Middle frontal gyrus (tissue), 1 donor: ENCODE data around the gene UVRAG.
"Not testable (repeated sequence)": the region's sequence is repeated elsewhere in the genome, so short reads cannot be mapped to it uniquely, and the experiment has no call there.

Experiments used
- DNase-seq: peaks from one replicate; pipeline ENCODE4 v3.0.0-alpha.2; 2015; ENCODE audit warnings: low spot score; ENCODE audit errors: extremely low spot score

Gene UVRAG

GRCh38 chr11:75913984-75914383 is 99.0 kb downstream of the UVRAG start:
- no peak for DNase-seq

DNA sequence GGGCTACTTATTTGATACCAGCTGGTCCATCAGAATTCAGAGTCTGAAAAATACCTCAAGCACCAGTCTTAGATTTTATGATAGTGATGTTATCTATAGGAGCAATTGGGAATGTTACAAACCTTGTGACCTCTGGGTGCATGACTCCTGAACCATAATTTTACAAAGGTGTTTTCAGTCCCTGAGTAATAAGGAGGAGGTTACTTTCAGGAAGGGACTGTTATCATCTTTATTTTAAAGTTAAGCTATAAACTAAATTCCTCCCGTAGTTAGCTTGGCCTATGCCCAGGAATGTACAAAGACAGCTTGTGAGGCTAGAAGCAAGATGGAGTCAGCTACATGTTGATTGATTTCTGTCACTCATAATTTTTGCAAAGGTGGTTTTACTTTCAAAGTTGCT is 101.9 kb downstream of the UVRAG start:
- DNase-seq, result no peak

DNA sequence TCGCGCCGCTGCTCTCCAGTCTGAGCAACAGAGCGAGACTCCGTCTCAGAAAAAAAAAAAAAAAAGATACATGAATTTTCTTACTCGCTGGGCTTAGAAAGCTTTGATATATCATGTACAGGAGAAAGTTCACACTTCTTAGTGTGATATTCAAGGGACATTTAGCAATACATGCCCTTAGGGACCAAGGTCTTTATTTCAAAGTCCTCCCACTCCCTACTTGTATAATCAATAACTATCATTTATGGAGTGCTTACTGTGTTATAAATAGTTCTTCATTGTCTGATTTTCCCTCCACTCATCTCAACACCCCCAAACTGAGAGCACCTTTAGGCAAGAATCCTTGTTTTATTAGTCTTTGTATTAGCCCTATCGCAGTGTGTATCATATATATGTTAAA is 103.3 kb downstream of the UVRAG start:
- DNase-seq, result no peak

- no peak for DNase-seq
These were observed 104.5 kb downstream of the UVRAG start for GRCh38 chr11:75919525-75919924.

- no peak for DNase-seq
These were observed 105.8 kb downstream of the UVRAG start for GRCh38 chr11:75920848-75921247.

DNA sequence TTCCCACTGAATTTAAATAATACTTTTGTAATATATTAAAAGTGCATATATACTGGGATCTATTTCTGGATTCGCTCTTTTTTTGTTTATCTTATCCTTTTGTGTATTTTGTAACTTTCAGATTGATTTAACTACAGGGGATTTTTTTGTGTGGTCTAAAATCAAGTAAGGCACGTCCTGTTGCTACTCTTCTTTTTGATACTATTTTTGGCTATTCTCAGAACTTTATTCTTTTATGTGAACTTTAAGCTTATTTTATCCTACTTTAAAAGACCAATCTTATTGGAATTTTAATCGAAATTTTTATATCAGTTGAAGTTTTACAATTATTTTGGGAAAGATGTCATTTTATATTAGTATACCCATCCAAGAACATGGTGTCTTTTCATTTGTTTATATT is 106.8 kb downstream of the UVRAG start:
- DNase-seq, result no peak

- no peak for DNase-seq
These were observed 110.2 kb downstream of the UVRAG start for GRCh38 chr11:75924966-75925784.

DNA sequence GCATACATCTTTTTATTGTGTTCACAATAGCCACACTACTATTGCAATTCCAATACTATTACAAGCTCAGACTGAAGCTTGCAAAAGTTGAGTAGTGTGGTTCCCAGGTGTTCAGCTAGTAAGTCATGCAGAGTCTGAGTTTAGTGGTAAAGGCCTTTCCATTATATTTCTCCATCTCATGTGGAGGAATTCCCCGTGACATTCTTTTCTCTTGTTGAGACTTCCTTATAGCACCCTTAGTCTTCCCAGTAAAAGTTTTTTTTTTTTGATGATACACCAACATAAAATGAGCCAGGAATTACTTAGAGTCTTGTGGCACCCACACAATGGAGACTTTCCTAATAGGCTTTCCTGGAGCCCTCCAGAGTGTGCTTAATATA is 110.8 kb downstream of the UVRAG start:
- DNase-seq, result no peak

GRCh38 chr11:75929706-75930105 is 114.7 kb downstream of the UVRAG start:
- DNase-seq, result no peak

GRCh38 chr11:75930534-75930933 is 115.5 kb downstream of the UVRAG start:
- no peak for DNase-seq

DNA sequence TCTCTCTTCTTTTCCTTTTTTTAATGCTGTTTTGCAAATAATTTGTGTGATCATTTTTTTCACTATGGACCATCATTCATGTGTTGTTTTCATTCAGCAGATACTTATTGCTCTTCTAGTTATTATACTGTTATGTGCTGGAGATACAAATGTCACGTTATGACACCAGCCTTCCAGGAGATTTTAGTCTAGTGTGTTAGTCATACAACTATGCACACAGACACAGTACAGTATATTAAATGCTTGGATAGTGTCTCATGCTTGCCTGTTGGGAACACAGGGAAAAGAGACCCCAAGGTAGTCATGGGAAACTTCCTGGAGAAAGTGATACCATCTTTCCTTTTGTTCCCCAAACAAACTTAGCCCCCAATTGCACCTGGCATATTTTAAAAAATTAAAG is 116.1 kb downstream of the UVRAG start:
- no peak for DNase-seq

GRCh38 chr11:75933736-75934135 is 118.7 kb downstream of the UVRAG start:
- DNase-seq, result not testable (repeated sequence)

DNA sequence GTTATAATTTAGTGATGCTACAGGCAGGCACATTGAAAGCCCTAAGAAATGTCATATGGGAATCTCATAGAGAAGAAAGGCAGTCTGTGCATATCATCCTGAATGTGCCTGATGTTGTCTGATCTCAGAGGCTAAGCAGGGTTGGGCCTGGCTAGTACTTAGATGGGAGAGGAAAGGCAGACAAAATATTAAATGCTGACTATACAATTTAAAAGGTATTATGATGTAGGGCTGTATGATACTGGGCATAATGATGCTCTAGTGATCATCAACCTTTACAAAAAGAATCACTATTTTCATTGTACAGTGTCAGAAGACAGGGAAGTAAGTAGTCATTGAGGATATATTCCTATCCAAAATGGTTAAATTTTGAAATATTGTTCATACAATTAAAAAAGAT is 119.8 kb downstream of the UVRAG start:
- DNase-seq, result no peak

DNA sequence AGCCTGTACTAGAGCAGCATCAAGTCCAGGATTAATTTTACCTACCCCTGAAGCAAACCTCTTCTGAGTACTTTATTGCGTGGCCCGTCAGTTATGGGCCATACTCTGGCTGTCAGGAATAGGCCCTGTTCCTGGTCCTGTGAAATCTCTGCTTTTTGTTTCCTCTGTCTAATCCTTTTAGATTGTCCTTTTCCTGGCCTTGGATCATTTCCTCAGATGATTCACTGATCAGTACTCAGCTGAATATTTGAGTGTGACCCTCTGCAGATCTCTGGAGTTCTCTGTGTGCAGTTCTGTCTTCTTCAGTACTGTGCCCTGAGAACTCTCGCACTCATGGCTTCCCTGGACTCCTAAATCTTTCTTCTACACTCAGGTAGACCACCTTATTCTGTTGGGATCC is 123.5 kb downstream of the UVRAG start:
- no peak for DNase-seq

DNA sequence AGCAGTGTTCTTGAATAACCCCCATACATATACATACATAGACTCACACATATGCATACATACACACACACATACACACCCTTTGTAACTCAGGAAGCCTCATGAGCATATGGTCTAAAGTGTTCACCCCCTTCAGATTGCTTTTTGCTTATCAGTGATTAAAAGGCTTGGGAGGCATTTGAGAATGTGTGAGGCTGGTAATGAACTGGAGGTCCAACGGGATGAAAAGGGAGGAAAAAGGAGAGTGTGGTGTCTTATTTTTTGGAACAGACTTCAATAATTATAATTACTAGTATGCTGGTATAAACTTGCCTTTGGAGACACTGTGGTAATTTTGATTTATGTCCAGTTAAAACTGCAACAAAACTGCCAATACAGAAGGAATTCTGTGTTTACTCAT is 124.5 kb downstream of the UVRAG start:
- no peak for DNase-seq

- no peak for DNase-seq
These were observed 125.0 kb downstream of the UVRAG start for GRCh38 chr11:75939992-75940391.

DNA sequence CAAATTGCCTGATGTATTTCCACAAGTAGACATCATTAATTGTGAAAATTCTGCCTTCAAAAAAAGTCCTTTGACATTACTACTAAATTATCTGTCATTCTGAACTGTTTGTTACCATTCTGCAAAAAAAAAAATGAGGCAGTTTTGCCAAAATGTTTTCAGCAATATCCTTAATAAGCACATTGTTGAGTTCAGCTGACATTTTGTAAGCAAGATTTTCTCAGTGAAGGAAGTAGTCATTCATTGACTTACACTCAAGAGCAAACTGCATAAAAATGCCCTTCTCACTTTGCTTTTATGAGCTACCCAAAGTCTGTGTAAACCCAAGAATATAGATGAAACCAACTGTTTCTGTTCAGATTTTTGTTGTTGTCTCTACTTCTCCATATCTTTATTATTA is 125.9 kb downstream of the UVRAG start:
- no peak for DNase-seq

GRCh38 chr11:75944515-75944914 is 129.5 kb downstream of the UVRAG start:
- no peak for DNase-seq

DNA sequence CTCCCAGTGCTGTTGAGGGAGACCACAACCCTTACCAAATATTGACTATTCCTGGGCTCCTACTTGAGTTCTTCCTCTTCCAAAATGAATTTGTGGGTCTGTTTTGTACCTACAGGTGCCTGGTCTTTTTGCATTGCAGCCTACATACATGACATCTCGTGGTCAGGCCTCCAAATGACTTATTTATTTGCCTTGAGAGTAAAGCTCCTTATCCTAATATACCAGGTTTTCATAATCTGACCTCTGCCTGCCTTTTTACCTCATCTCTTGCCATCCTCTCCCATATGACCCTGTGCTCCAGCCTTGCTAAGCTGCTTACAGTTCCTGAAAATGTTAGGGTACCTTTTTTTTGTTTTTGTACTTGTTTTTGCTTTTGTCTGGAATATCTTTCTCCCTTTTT is 130.4 kb downstream of the UVRAG start:
- DNase-seq, result no peak

DNA sequence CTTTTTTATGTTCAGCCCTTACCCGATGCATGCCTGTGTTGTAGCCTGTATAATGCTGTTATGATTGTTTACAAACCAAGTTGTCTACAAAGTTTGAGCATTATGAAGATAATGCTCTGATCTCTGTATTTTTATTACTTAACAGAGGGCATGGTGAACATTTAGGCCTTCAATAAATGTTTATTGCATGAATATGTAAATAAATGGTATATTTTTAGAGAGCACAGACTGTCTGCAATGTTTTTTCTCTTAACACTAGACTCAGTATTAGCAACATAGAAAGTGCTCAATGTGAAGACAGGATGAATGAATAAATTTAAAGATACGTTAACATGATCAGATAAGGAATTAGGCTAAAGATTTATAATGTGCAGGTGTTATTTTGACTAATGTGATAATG is 130.9 kb downstream of the UVRAG start:
- DNase-seq, result no peak

DNA sequence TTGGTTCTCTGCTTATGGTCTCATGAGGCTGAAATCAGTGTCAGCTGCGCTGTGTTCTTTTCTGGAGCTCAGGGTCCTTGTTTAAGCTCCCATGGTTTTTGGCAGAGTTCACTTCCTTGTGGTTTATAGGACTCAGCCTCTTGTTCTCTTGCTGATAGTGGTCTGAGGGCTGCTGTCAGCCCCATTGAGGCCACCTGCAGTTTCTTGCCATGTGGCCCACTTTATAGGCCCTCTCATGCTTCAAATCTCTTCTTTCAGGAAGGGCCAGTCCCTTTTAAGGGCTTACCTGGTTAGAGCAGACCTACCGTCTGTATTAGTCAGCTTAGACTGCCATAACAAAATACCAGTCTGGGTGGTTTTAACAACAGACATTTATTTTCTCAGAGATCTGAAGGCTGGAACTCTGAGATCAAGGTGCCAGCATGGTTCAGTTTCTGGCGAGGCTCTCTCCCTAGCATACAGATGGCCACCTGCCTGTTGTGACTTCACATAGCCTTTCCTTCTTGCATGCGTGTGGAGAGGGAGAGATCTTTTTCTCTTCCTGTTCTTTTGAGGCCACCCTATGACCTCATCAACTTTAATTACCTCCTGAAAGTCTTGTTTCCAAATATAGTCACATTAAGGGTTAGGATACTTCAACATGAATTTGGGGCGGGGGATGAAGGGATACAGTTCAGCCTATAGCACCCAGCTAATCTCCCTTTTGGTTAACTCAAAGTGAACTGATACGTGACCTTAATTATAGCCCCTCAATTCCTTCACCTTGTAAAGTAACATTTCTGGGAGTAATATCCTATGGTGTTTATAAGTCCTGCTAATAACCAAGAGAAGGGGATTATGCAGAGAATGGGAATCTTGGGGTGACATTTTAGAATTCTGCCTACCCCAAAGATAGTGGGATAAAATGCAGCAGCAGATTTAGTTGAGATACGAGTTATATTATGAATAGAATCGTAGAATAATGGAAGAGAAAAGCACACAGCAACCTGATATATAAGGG is 131.8 kb downstream of the UVRAG start:
- DNase-seq, result no peak

DNA sequence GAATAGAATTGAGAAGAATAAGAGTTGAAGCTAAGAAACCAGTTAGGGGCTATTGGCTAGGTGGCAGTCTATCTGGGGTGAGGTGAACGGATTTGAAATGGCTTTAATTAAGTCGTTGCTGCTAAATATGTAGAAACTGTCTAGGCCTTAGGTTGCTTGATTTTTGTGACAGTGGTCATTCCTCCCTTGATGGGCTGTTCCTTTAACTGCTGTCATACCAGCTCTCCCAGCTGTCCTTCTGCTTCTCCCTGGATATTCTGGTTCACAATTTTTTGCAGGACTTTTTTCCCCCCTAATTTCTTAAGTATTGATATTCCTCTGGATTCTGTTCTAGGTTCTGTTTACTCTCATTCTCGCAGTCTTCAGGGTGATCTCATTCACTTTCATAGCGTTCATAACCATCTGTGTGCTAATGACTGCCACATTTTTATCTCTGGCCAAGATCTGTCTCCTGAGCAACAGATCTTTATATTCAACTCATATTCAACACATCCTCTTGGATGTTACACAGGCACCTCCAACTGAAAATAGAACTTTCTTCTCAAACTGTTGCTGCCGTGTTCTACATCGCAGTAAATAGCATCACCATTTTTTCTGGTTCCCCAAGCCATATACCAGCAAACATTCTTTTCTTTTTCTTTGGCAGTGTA is 134.1 kb downstream of the UVRAG start:
- DNase-seq, result peak; percentile 35
